Choroid plexus epithelial cell (primary cell): Measurements from ENCODE around the gene RUSC1.
A peak's percentile ranks its signal among the peaks of the same experiment; 100 is the strongest.

ENCODE experiments used
- DNase-seq: peaks from one replicate; pipeline ENCODE4 v3.0.0-alpha.2; 2010; ENCODE audit warnings: low read depth
- H3K4me3 ChIP-seq: 2 replicates; pipeline ENCODE4 v1.5.1; 2011; ENCODE audit warnings: low read depth, mild to moderate bottlenecking, control low read depth, low read length, moderate library complexity
- TF ChIP-seq, protein P1 (sequence below): conservative IDR thresholded peaks from 2 replicates; pipeline ENCODE4 v1.5.1; 2011; ENCODE audit warnings: low read depth, mild to moderate bottlenecking, control low read depth, inconsistent platforms, low read length, moderate library complexity

Gene RUSC1

DNA sequence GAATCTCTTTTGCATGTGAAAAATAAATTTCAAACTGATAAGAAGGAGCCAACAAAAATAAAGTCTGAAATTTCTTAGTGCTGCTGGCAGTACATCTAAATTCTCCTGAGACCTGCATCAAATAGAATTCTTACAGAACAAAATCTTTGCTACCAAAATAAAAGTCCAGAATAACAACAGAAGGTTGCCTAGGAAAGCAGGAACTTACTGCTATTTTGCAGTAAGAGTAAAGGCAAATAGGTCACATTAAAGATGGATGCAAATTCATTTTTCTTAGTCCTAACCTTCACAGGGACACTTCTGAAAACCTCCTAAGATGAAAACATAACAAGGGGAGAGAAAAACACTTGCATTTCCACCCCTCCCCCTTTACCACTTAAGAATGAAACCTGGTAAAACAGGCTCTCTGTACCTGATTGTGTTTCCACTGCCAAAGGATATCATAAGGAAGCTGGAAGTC is 59.0 kb downstream of the RUSC1 start:
- TF ChIP-seq, protein P1, sequence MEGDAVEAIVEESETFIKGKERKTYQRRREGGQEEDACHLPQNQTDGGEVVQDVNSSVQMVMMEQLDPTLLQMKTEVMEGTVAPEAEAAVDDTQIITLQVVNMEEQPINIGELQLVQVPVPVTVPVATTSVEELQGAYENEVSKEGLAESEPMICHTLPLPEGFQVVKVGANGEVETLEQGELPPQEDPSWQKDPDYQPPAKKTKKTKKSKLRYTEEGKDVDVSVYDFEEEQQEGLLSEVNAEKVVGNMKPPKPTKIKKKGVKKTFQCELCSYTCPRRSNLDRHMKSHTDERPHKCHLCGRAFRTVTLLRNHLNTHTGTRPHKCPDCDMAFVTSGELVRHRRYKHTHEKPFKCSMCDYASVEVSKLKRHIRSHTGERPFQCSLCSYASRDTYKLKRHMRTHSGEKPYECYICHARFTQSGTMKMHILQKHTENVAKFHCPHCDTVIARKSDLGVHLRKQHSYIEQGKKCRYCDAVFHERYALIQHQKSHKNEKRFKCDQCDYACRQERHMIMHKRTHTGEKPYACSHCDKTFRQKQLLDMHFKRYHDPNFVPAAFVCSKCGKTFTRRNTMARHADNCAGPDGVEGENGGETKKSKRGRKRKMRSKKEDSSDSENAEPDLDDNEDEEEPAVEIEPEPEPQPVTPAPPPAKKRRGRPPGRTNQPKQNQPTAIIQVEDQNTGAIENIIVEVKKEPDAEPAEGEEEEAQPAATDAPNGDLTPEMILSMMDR = no peak
- DNase-seq = peak; percentile 93
- H3K4me3 ChIP-seq = no peak overlapping the region
